Transverse colon (tissue), 3 donors: Measurements from ENCODE around the gene ERC2.

Source experiments
- EP300 ChIP-seq: sonication (generic); formaldehyde crosslinking; IDR thresholded peaks from one replicate; pipeline ENCODE4 v1.6.1; 2017; ENCODE audit warnings: antibody characterized with exemption, low read depth
- POLR2A ChIP-seq: fragments of 450-650 bp; IDR thresholded peaks from one replicate; pipeline ENCODE4 v1.6.1; 2016; ENCODE audit warnings: antibody characterized with exemption, mild to moderate bottlenecking, moderate library complexity
- POLR2AphosphoS5 ChIP-seq, 3 donors: sonication (generic); formaldehyde crosslinking; IDR thresholded peaks; one replicate each; pipeline ENCODE4 v1.6.1; 2016; ENCODE audit warnings: antibody characterized with exemption in 3 of 3

DNA sequence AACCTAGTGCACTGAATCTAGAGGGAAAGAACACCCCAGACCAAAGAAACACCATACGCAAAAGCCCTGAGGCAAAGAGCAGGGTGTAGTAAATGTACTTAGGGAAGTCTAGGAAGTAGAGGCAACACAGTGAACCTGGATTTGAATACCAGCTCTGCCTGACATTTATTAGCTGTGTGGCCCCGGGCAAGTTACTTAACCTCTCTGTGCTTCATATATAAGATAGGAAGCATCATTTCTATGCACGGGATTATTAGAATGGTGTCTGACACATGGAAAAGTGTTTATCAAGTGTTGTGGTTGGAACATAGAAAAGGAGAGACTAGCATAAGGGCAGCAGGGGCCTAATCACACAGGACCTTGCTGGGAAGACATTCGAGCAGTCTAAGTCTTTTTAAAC, 132.2 kb downstream of the ERC2 start:
- TF ChIP-seq POLR2AphosphoS5 (IDR thresholded peaks at IDR 0.05) (no peak), EP300 (no peak), POLR2A (no peak)
